A549 (cell line): Measurements from ENCODE around the gene KIAA0930. TPM values are rescaled to one million over a fixed set of nuclear protein-coding genes. Genes with fewer than 3 reads are reported as not detected.

Experiments used
- ATAC-seq, 2 experiments: fragments of 200-7000 bp in 1 of 2; fragments of >200 bp in 1 of 2; cut with Nextera tagmentation in 1 of 2; cut with Tn5 transposase in 1 of 2; 3 replicates each; pipeline versions ENCODE4 v1.8.0 to v1.9.1; 2018 to 2020; ENCODE audit warnings: mild to moderate bottlenecking in 1 of 2, moderate library complexity in 1 of 2
- CTCF ChIA-PET: fragments of 300-600 bp; sonication (Branson Sonifier 250); formaldehyde crosslinking; extraction: SDS; loops from one replicate; lab custom pipeline; 2021; ENCODE audit warnings: antibody characterized with exemption, inconsistent platforms; lab: Yijun Ruan, JAX
- POLR2A ChIA-PET: fragments of 350-600 bp; formaldehyde crosslinking; extraction: SDS; loops from one replicate; lab custom pipeline; 2021; ENCODE audit warnings: antibody characterized with exemption, inconsistent platforms; lab: Yijun Ruan, JAX
- DNase-seq, 2 experiments: peaks; one replicate each; pipeline versions ENCODE4 v3.0.0 to v3.0.0-alpha.2; 2011 to 2016; ENCODE audit warnings: low read depth in 1 of 2, low spot score in 1 of 2
- FAIRE-seq: peaks from 2 replicates; lab custom pipeline; 2011; peaks lifted over from hg19 to GRCh38; lab: Jason Lieb, UNC
- H3K27ac ChIP-seq, 2 experiments: fragments of >200 bp; sonication (Bioruptor Twin); formaldehyde crosslinking; 3 replicates each; pipeline ENCODE4 v1.5.1; 2016 to 2017
- H3K4me1 ChIP-seq: fragments of >200 bp; sonication (Bioruptor Twin); formaldehyde crosslinking; 3 replicates; pipeline ENCODE4 v1.6.1; 2016
- H3K4me2 ChIP-seq: fragments of >200 bp; sonication (Bioruptor Twin); formaldehyde crosslinking; 3 replicates; pipeline ENCODE4 v1.6.1; 2016
- H3K4me3 ChIP-seq: fragments of >200 bp; sonication (Bioruptor Twin); formaldehyde crosslinking; 3 replicates; pipeline ENCODE4 v1.5.1; 2016
- H3K9me3 ChIP-seq: fragments of >200 bp; sonication (Bioruptor Twin); formaldehyde crosslinking; 3 replicates; pipeline ENCODE4 v1.6.1; 2016
- BHLHE40 ChIP-seq: IDR thresholded peaks from 2 replicates; pipeline ENCODE4 v1.6.1; 2012; ENCODE audit warnings: low read depth, low read length, inconsistent platforms
- CHD4 ChIP-seq: fragments of 200-600 bp; sonication (generic); IDR thresholded peaks from 2 replicates; pipeline ENCODE4 v1.6.1; 2016; ENCODE audit warnings: antibody characterized with exemption, mild to moderate bottlenecking, borderline replicate concordance
- E2F6 ChIP-seq: IDR thresholded peaks from 2 replicates; pipeline ENCODE4 v1.6.1; 2012; ENCODE audit warnings: low read depth, borderline replicate concordance
- EHMT2 ChIP-seq: fragments of 200-600 bp; sonication (generic); IDR thresholded peaks from 2 replicates; pipeline ENCODE4 v1.6.1; 2016; ENCODE audit warnings: antibody characterized with exemption, low read depth, mild to moderate bottlenecking, moderate library complexity
- FOSL2 ChIP-seq, 2 experiments: fragments of 450-650 bp in 1 of 2; fragments of >200 bp in 1 of 2; sonication (Bioruptor Twin) in 1 of 2; formaldehyde crosslinking; IDR thresholded peaks; 2 replicates each; pipeline versions ENCODE4 v1.5.0 to v1.6.1; 2016 to 2020; ENCODE audit warnings: mild to moderate bottlenecking in 1 of 2, moderate library complexity in 1 of 2
- FOXS1 ChIP-seq: fragments of 250-450 bp; sonication (Bioruptor Pico); IDR thresholded peaks from 2 replicates; pipeline ENCODE4 v1.5.0; 2020; ENCODE audit warnings: mild to moderate bottlenecking, moderate library complexity
- HMGXB4 ChIP-seq: fragments of 250-450 bp; sonication (Bioruptor Pico); IDR thresholded peaks from 2 replicates; pipeline ENCODE4 v1.5.0; 2021; ENCODE audit warnings: mild to moderate bottlenecking, moderate library complexity, borderline replicate concordance
- HOXA7 ChIP-seq: fragments of 250-450 bp; sonication (Bioruptor Pico); IDR thresholded peaks from 2 replicates; pipeline ENCODE4 v1.5.0; 2020; ENCODE audit warnings: mild to moderate bottlenecking, moderate library complexity
- JUN ChIP-seq, 2 experiments: fragments of >200 bp; sonication (Bioruptor Twin); formaldehyde crosslinking; IDR thresholded peaks; 2 replicates in 1 of 2; 3 replicates in 1 of 2; pipeline ENCODE4 v1.6.1; 2016 to 2017
- MAZ ChIP-seq: fragments of 150-350 bp; IDR thresholded peaks from 2 replicates; pipeline ENCODE4 v1.6.1; 2014; ENCODE audit warnings: antibody characterized with exemption, low read depth, low read length, borderline replicate concordance
- NFE2L2 ChIP-seq: fragments of 150-350 bp; conservative IDR thresholded peaks from 2 replicates; pipeline ENCODE4 v1.6.1; 2014; ENCODE audit warnings: low read length
- NPAS2 ChIP-seq: fragments of 250-450 bp; sonication (Bioruptor Pico); IDR thresholded peaks from 2 replicates; pipeline ENCODE4 v1.8.0; 2022; ENCODE audit warnings: mild to moderate bottlenecking, moderate library complexity, borderline replicate concordance
- NR3C1 ChIP-seq: fragments of >200 bp; sonication (Bioruptor Twin); formaldehyde crosslinking; IDR thresholded peaks from 3 replicates; pipeline ENCODE4 v1.6.1; 2017
- RARB ChIP-seq: fragments of 250-450 bp; sonication (Bioruptor Pico); IDR thresholded peaks from 2 replicates; pipeline ENCODE4 v1.8.0; 2021; ENCODE audit warnings: mild to moderate bottlenecking, moderate library complexity
- RCOR1 ChIP-seq: fragments of 150-350 bp; IDR thresholded peaks from 2 replicates; pipeline ENCODE4 v1.6.1; 2014; ENCODE audit warnings: antibody characterized with exemption, low read length, low read depth
- RFX5 ChIP-seq: fragments of 450-650 bp; IDR thresholded peaks from 2 replicates; pipeline ENCODE4 v1.7.1; 2014; ENCODE audit warnings: antibody characterized with exemption, mild to moderate bottlenecking, moderate library complexity
- ZC3H11A ChIP-seq: fragments of 450-650 bp; IDR thresholded peaks from 2 replicates; pipeline ENCODE4 v1.6.1; 2014; ENCODE audit warnings: antibody characterized with exemption, mild to moderate bottlenecking
- ZFP36 ChIP-seq: fragments of 450-650 bp; IDR thresholded peaks from 2 replicates; pipeline ENCODE4 v1.6.1; 2014; ENCODE audit warnings: borderline replicate concordance; ENCODE audit not compliant: partially characterized antibody
- whole genome bisulfite sequencing: methylation state at CpG from one replicate; pipeline ENCODE4 v1.1.6; 2017; ENCODE audit errors: missing lambda C conversion rate; 5-methylcytosine and 5-hydroxymethylcytosine counted together
- polyA plus RNA-seq, 4 experiments: library from polyadenylated mRNA; depleted of rRNA in 3 of 4; stranded (reverse); fragments of >200 nt; fragmentation: RNase III in 1 of 4; extraction: RNeasy Plus Mini Kit Qiagen cat#74134 plus additional on column Dnase treatment in 1 of 4; gene quantifications; 2 replicates in 3 of 4; 3 replicates in 1 of 4; pipeline ENCODE4 v1.2.3, GENCODE V29; 2011 to 2017
- TF ChIP-seq, protein P1 (sequence below): fragments of 450-650 bp; IDR thresholded peaks from 2 replicates; pipeline ENCODE4 v1.6.1; 2014; ENCODE audit warnings: antibody characterized with exemption
- TF ChIP-seq, protein P2 (sequence below): fragments of 200-600 bp; sonication (generic); IDR thresholded peaks from 2 replicates; pipeline ENCODE4 v1.6.1; 2016; ENCODE audit warnings: antibody characterized with exemption, mild to moderate bottlenecking, moderate library complexity
- TF ChIP-seq, protein P3 (sequence below): fragments of >200 bp; sonication (Bioruptor Twin); formaldehyde crosslinking; IDR thresholded peaks from 3 replicates; pipeline ENCODE4 v1.5.1; 2016

The KIAA0930 gene
- polyA plus RNA-seq, 2 of the 4 experiments (the other 2 are of a cell fraction): 47.7 to 60.0 TPM

DNA sequence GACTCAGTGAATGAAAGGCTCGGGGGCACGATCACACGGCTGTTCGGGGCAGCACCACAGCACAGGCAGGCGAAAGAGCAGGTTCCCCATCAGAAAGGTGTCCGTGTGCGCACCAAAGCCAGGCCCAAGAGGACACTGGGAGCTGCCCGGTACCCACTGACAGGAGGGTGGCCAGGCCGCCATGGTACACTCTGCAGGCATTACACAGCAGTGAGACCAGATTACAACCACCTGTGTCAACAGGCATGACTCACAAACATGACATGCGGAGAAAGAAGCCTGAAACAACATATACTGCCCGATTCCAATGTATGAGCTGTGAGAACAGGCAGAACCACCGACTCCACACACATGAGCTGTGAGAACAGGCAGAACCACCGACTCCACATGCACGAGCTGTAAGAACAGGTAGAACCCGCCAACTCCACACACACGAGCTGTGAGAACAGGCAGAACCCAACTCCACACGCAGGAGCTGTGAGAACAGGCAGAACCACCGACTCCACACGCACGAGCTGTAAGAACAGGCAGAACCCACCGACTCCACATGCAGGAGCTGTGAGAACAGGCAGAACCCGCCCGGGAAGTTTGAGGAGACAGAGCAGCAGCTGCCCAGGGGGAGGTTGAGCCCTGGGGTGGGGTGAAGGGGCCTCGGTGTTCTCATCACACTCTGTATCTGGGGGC, 32.6 kb downstream of the KIAA0930 start:
- Histone ChIP-seq H3K4me2 (no peak overlapping the region), H3K4me1 (peaks cover 27% of the 10 kb centered on the region), H3K27ac (no peak overlapping the region), H3K9me3 (no peaks in the 10 kb centered on the region), H3K4me3 (no peak overlapping the region)
- TF ChIP-seq RFX5: no peak
- TF ChIP-seq, protein P1, sequence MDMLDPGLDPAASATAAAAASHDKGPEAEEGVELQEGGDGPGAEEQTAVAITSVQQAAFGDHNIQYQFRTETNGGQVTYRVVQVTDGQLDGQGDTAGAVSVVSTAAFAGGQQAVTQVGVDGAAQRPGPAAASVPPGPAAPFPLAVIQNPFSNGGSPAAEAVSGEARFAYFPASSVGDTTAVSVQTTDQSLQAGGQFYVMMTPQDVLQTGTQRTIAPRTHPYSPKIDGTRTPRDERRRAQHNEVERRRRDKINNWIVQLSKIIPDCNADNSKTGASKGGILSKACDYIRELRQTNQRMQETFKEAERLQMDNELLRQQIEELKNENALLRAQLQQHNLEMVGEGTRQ: no peak
- TF ChIP-seq NR3C1: no peak
- no peak for TF ChIP-seq ZC3H11A
- TF ChIP-seq NFE2L2: no peak
- TF ChIP-seq, protein P2, sequence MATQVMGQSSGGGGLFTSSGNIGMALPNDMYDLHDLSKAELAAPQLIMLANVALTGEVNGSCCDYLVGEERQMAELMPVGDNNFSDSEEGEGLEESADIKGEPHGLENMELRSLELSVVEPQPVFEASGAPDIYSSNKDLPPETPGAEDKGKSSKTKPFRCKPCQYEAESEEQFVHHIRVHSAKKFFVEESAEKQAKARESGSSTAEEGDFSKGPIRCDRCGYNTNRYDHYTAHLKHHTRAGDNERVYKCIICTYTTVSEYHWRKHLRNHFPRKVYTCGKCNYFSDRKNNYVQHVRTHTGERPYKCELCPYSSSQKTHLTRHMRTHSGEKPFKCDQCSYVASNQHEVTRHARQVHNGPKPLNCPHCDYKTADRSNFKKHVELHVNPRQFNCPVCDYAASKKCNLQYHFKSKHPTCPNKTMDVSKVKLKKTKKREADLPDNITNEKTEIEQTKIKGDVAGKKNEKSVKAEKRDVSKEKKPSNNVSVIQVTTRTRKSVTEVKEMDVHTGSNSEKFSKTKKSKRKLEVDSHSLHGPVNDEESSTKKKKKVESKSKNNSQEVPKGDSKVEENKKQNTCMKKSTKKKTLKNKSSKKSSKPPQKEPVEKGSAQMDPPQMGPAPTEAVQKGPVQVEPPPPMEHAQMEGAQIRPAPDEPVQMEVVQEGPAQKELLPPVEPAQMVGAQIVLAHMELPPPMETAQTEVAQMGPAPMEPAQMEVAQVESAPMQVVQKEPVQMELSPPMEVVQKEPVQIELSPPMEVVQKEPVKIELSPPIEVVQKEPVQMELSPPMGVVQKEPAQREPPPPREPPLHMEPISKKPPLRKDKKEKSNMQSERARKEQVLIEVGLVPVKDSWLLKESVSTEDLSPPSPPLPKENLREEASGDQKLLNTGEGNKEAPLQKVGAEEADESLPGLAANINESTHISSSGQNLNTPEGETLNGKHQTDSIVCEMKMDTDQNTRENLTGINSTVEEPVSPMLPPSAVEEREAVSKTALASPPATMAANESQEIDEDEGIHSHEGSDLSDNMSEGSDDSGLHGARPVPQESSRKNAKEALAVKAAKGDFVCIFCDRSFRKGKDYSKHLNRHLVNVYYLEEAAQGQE: no peak
- TF ChIP-seq EHMT2: no peak
- TF ChIP-seq BHLHE40: no peak
- no peak for TF ChIP-seq RARB (CRISPR knock-in tag)
- TF ChIP-seq CHD4: no peak
- TF ChIP-seq HOXA7: no peak
- TF ChIP-seq HMGXB4 (CRISPR knock-in tag): no peak
- TF ChIP-seq, protein P3, sequence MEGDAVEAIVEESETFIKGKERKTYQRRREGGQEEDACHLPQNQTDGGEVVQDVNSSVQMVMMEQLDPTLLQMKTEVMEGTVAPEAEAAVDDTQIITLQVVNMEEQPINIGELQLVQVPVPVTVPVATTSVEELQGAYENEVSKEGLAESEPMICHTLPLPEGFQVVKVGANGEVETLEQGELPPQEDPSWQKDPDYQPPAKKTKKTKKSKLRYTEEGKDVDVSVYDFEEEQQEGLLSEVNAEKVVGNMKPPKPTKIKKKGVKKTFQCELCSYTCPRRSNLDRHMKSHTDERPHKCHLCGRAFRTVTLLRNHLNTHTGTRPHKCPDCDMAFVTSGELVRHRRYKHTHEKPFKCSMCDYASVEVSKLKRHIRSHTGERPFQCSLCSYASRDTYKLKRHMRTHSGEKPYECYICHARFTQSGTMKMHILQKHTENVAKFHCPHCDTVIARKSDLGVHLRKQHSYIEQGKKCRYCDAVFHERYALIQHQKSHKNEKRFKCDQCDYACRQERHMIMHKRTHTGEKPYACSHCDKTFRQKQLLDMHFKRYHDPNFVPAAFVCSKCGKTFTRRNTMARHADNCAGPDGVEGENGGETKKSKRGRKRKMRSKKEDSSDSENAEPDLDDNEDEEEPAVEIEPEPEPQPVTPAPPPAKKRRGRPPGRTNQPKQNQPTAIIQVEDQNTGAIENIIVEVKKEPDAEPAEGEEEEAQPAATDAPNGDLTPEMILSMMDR: no peak
- no peak for TF ChIP-seq NPAS2
- ChIA-PET CTCF (interaction anchor here (0.8 to 3.9 kb wide), 8 partner anchors 11 to 342 kb away, joined by 3 to 17 read pairs (median 4); no protein-coding TSS in a partner anchor), POLR2A (no interaction called here)
- 91% methylated on average over 17 of the region's 24 CpGs for WGBS
- FAIRE-seq: no peak
- DNase-seq: no peak
- ATAC-seq: no peak

DNA sequence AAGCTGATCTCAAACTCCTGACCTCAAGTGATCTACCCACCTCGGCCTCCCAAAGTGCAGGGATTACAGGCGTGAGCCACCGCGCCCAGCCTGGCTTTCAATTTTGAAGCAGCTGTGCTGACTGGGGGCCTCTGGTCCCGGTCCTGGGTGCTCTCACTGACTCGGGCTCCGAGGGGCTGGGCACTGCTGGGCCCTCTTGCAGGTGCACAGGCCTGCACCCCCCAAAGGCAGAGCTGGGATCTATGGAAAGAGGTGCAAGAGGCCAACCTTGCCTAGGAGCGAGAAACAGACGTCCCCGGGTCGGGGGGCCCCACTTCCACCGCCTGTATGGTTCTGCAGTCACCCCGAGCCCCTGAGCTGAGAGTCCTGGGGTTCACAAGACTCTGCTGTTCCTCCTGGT, 33.2 kb downstream of the KIAA0930 start:
- no peak overlapping the region for H3K4me2 ChIP-seq
- no peak overlapping the region for H3K4me3 ChIP-seq
- FAIRE-seq: no peak
- no peak for DNase-seq
- peaks cover 23% of the 10 kb centered on the region for H3K4me1 ChIP-seq
- WGBS: 98% methylated on average over 11 of the region's 13 CpGs
- no peak for TF ChIP-seq FOSL2 (IDR thresholded peaks at IDR 0.05)
- no peak for TF ChIP-seq FOSL2 (CRISPR knock-in tag; IDR thresholded peaks at IDR 0.05)
- no peak for TF ChIP-seq ZFP36
- no peak for TF ChIP-seq NPAS2
- TF ChIP-seq NFE2L2: no peak
- TF ChIP-seq MAZ: no peak
- TF ChIP-seq FOXS1 (CRISPR knock-in tag): no peak
- TF ChIP-seq RCOR1: no peak
- TF ChIP-seq JUN (IDR thresholded peaks at IDR 0.05): no peak
- TF ChIP-seq, protein P1: no peak
- TF ChIP-seq E2F6: no peak
- no peak for TF ChIP-seq BHLHE40
- H3K27ac ChIP-seq: no peak overlapping the region
- ATAC-seq: no peak
- H3K9me3 ChIP-seq: no peaks in the 10 kb centered on the region
- CTCF ChIA-PET: interaction anchor here (1.9 to 3.9 kb wide), 2 partner anchors 16 to 19 kb away, joined by 6 to 17 read pairs; no protein-coding TSS in a partner anchor
- POLR2A ChIA-PET: no interaction called here
